ENCODE data around the gene FXYD3. TPM values are rescaled to one million over a fixed set of nuclear protein-coding genes. Genes with fewer than 3 reads are reported as not detected.
A peak's percentile ranks its signal among the peaks of the same experiment; 100 is the strongest.

Gene FXYD3
- total RNA-seq, 1 experiment from 2014 or later = 4.8 TPM

DNA sequence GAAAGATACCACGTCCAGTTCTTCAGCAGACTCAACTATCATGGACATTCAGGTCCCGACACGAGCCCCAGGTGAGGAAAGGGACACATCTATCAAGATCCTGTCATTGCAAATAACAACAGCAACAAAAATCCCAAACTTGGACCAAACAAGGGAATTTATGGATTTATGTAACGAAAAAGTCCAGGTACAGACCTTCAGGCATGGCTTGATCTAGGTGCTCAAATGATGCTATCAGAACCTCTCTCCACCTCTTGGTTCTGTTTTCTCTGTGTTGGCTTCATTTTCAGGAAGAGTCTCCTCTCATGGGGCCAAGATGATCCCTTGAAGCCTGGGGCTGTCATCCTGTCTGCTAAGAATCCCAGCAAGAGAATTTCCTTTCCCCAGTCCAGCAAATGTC lies 41.8 kb downstream of the FXYD3 start:
- DNase-seq (ENCODE audit: low spot score) = no peak

- DNase-seq (ENCODE audit: low spot score) = no peak
Observed at GRCh38 chr19:35159606-35160005, 44.0 kb downstream of the FXYD3 start.

- DNase-seq (ENCODE audit: low spot score) = no peak
Observed at GRCh38 chr19:35160629-35161433, 45.2 kb downstream of the FXYD3 start.

GRCh38 chr19:35161434-35161743 lies 45.8 kb downstream of the FXYD3 start:
- DNase-seq (ENCODE audit: low spot score) = no peak

DNA sequence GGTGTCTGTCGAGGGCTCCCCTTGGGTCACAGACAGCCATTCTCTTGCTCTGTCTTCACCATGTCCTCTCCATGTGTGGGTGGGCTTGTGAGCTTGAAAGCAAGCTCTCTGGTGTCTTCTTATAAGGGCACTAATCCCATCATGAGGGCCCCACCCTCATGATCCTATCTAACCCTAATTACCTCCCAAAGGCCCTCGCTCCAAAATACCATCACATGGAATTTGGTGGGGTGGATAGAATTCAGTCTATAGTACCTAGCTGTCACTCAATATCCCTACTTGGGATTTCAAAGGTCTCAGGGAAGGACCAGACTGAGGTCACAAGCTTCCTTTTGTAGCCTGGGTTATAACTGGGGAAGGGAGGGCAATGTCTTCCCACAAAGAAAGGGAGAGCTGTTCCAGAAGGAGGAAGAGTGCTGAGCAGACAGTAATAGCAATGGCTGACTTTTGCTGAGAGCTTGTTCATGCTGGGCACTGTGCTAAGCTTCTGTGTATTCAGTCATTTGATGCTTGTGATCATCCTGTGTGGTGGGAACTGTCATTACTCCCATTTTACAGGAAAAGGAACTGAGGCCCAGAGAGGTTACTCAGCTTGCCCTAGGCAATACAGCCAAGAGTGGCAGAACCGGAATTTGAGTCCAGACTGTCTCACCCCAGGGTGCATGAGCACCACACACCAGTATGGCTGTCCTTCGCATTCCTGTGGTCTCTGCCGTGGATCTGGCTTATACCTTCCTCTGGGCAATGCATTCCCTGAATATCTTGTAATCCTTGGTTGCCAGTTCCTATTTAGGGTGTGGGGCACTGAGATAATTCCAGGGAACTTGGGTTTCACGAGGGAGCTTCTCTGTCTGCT lies 47.1 kb downstream of the FXYD3 start:
- peak; percentile 95 for DNase-seq (ENCODE audit: low spot score)

DNA sequence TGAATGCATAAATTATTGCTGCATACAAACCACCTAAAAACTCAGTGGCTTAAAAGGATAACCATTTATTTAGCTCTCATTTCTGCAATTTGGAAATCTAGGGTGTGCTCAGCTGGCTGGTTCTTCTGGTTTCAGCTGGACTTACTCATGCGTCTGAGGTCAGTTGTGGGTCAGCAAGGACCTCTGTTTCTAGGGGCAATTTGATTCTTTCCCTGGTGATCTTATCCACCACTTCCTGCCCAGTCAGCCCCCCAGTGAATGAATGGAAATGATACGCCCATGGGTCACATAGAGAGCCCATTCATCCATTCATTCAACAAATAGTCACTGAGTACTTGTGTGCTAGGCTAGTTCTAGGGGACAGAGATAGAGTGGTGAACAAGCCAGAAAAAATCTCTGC lies 48.8 kb downstream of the FXYD3 start:
- DNase-seq (ENCODE audit: low spot score) = peak; percentile 94

DNA sequence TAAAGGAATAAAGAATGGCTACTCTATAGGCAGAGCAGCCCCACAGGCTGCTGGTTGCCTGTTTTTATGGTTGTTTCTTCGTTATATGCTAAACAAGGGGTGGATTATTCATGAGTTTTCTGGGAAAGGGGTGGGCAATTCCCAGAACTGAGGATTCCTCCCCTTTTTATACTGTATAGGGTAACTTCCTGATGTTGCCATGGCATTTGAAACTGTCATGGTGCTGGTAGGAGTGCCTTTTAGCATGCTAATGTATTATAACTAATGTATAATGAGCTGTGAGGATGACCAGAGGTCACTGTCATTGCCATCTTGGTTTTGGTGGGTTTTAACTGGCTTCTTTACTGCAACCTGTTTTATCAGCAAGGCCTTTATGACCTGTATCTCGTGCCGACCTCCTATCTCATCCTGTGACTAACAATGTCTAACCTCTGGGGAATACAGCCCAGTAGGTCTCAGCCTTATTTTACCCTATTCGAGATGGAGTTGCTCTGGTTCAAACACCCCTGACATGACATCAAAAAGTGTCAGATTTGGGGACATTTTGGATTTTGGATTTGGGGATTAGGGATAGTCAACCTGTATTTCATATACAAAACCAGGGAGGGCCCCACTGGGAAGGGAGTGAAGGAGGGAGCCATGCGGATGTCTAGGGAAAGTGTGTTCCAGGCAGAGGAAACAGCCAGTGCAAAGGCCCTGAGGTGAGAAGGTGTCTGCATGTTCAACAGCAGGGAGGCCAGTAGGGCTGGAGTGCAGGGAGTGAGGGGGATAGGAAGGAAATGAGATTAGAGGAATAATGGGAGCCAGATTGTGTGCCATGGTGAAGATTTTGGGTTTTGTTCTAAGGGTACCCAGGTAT lies 49.8 kb downstream of the FXYD3 start:
- no peak for DNase-seq (ENCODE audit: low spot score)

DNA sequence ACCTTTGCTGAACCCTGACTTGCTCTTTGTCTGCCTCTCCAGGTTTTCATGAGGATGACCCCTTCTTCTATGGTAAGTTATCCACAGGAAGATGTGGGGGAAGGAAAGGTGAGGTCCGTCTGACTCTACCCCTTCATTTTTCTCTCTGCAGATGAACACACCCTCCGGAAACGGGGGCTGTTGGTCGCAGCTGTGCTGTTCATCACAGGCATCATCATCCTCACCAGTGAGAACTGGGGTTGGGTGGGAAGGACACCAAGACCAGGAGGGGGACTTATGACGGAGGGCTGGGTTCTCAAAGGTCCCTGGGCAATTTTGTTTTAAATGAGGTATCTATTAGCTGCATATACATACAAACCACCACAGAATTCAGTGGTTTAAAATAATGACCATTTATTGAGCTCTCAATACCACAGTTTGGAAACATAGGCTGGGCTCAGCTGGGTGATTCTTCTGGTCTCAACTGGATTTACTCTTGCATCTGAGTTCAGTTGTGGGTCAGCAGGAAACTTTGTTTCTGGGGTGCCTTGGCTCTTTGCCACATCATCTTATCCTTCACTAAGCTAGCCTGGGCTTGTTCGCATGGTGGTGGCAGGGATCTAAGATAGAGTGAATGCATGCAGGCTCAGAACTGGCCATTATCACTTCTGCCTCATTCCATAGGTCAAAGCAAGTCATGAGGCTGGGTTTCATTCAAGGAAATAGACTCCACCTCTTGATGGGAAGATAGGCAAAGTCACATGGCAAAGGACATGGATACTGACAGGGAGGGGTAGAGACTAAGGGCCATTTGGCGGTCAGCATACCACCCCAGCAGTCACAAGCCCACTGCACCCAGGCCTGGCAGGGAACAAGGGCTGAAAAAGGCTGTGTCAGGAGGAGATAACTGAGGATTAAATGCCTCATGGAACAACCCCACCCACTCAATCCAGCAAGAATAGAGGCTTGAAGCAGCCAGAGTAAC lies 50.8 kb downstream of the FXYD3 start:
- DNase-seq (ENCODE audit: low spot score) = no peak

DNA sequence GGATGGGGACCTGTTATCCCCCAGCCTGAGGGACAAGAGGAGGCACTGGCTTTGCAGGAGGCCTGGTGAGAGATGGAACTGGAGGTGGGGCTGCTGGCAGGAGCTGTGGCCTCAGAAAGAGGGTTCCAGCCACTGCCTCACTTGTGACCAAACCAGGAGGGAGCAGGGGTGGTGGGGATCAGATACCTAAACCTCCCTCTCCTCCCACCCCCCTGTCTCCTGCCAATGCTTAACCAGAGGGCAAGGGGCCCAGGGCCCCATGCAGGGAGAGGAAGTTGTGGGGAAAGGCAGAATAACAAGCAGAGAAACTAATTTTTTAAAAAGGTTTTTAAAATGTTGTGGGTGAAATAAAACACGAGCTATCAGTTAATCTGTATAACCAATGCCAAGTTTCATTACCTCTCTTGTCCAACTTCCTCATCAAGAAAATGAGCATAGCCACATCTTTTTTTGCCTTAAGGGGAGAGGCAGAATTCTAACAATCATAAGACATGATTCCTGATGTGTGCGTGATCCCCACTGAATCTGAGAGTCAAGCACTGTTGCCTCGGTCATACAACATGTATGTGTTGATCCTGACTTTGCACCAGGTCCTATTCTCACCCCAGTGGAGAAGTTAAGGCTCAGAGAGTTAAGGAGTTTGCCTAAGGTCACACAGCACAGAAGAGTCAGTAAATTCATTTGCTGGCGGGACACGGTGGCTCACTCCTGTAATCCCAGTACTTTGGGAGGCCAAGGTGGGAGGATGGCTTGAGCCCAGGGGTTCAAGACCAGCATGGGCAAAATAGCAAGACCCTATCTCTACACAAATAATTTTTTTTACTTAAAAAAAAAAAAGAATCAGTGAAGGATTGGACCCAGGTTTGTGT lies 51.9 kb downstream of the FXYD3 start:
- no peak for DNase-seq (ENCODE audit: low spot score)

DNA sequence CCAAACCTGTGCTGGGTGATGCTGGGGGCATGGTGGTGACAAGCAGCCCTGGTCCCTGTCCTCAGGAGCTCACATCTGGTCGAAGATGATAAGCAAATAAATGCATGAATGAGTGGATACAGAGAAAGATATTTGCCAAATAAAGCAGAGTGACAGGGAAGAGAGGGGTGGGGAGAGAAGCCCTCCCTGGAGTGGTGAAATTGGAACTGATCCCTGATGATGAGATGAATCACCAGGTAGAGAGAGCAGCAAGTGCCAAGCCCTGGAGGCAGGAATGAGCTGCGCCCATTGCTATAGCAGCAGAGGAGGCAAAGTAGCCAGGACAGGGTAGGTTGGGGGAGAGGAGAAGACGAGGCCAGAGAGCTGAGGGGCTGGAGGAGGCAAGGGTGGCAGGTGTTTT lies 52.6 kb downstream of the FXYD3 start:
- DNase-seq (ENCODE audit: low spot score) = peak; percentile 62

- no peak for DNase-seq (ENCODE audit: low spot score)
Observed at GRCh38 chr19:35169221-35169995, 53.8 kb downstream of the FXYD3 start.

GRCh38 chr19:35170359-35171061 lies 54.9 kb downstream of the FXYD3 start:
- no peak for DNase-seq (ENCODE audit: low spot score)

GRCh38 chr19:35171730-35172129 lies 56.1 kb downstream of the FXYD3 start:
- no peak for DNase-seq (ENCODE audit: low spot score)

Other genes starting within 250 kb of the FXYD3 start
- 1.3 and 2.8 TPM in 2 replicates for gene ZNF30, start 188.9 kb upstream of the FXYD3 start, total RNA-seq (2014; rRNA removed; shearing (Covaris generic))
- 1.1 and 1.5 TPM in 2 replicates for gene ZNF792, start 151.6 kb upstream of the FXYD3 start, total RNA-seq (2014; rRNA removed; shearing (Covaris generic))
- gene GRAMD1A, start 115.5 kb upstream of the FXYD3 start, total RNA-seq (2014; rRNA removed; shearing (Covaris generic)) = 20.2 and 26.9 TPM in 2 replicates
- gene SCN1B, start 85.4 kb upstream of the FXYD3 start, total RNA-seq (2014; rRNA removed; shearing (Covaris generic)) = 8.5 and 10.8 TPM in 2 replicates
- gene HPN, start 74.1 kb upstream of the FXYD3 start, total RNA-seq (2014; rRNA removed; shearing (Covaris generic)) = not detected in 2 replicates
- 0.43 TPM in 1 of 2 replicates, not detected in the other for gene LGI4, start 19.2 kb downstream of the FXYD3 start, total RNA-seq (2014; rRNA removed; shearing (Covaris generic))
- gene FXYD1, start 23.0 kb downstream of the FXYD3 start, total RNA-seq (2014; rRNA removed; shearing (Covaris generic)) = not detected in 2 replicates
- not detected in 2 replicates for gene FXYD7, start 27.4 kb downstream of the FXYD3 start, total RNA-seq (2014; rRNA removed; shearing (Covaris generic))
- gene FXYD5, start 38.9 kb downstream of the FXYD3 start, total RNA-seq (2014; rRNA removed; shearing (Covaris generic)) = 93.9 and 103 TPM in 2 replicates
- gene FAM187B, start 112.9 kb downstream of the FXYD3 start, total RNA-seq (2014; rRNA removed; shearing (Covaris generic)) = not detected in 2 replicates
- 0.69 and 1.1 TPM in 2 replicates for gene LSR, start 133.2 kb downstream of the FXYD3 start, total RNA-seq (2014; rRNA removed; shearing (Covaris generic))
- 53.5 and 54.2 TPM in 2 replicates for gene USF2, start 153.1 kb downstream of the FXYD3 start, total RNA-seq (2014; rRNA removed; shearing (Covaris generic))
- not detected in 2 replicates for gene HAMP, start 166.7 kb downstream of the FXYD3 start, total RNA-seq (2014; rRNA removed; shearing (Covaris generic))
- gene MAG, start 176.3 kb downstream of the FXYD3 start, total RNA-seq (2014; rRNA removed; shearing (Covaris generic)) = not detected in 2 replicates
- gene CD22, start 213.4 kb downstream of the FXYD3 start, total RNA-seq (2014; rRNA removed; shearing (Covaris generic)) = 3.4 and 7.6 TPM in 2 replicates
- not detected in 2 replicates for gene FFAR1, start 232.1 kb downstream of the FXYD3 start, total RNA-seq (2014; rRNA removed; shearing (Covaris generic))
- not detected in 2 replicates for gene FFAR3, start 242.6 kb downstream of the FXYD3 start, total RNA-seq (2014; rRNA removed; shearing (Covaris generic))